VCaP (cell line): Measurements from ENCODE around the gene DNAI2.
A peak's percentile ranks its signal among the peaks of the same experiment; 100 is the strongest.

Experiments used
- H3K27ac ChIP-seq: fragments of 450-650 bp; 2 replicates; pipeline ENCODE4 v1.5.1; 2017
- TF ChIP-seq, protein P1 (sequence below): fragments of 450-650 bp; conservative IDR thresholded peaks from 2 replicates; pipeline ENCODE4 v1.5.1; 2017; ENCODE audit warnings: mild to moderate bottlenecking, moderate library complexity

DNAI2 gene

DNA sequence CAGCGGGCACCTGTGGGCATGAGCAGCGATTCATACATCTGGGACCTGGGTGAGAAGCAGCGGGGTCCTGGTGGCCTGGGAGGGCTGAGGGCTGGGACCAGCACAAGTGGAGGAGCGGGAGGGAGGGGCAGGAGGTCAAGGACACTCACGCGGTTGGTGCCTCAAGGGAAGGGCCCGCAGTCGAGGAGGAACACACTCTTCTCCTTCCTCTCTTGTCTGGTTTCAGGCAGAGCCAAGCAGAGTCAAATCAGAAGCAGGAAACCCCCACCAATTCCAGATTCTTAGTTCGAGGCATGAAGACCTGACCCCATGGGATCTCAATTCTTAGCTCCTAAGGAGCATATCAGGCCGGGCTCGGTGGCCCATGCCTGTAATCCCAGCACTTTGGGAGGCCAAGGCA lies 15.7 kb downstream of the DNAI2 start:
- TF ChIP-seq, protein P1, sequence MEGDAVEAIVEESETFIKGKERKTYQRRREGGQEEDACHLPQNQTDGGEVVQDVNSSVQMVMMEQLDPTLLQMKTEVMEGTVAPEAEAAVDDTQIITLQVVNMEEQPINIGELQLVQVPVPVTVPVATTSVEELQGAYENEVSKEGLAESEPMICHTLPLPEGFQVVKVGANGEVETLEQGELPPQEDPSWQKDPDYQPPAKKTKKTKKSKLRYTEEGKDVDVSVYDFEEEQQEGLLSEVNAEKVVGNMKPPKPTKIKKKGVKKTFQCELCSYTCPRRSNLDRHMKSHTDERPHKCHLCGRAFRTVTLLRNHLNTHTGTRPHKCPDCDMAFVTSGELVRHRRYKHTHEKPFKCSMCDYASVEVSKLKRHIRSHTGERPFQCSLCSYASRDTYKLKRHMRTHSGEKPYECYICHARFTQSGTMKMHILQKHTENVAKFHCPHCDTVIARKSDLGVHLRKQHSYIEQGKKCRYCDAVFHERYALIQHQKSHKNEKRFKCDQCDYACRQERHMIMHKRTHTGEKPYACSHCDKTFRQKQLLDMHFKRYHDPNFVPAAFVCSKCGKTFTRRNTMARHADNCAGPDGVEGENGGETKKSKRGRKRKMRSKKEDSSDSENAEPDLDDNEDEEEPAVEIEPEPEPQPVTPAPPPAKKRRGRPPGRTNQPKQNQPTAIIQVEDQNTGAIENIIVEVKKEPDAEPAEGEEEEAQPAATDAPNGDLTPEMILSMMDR: no peak
- H3K27ac ChIP-seq: no peak overlapping the region

DNA sequence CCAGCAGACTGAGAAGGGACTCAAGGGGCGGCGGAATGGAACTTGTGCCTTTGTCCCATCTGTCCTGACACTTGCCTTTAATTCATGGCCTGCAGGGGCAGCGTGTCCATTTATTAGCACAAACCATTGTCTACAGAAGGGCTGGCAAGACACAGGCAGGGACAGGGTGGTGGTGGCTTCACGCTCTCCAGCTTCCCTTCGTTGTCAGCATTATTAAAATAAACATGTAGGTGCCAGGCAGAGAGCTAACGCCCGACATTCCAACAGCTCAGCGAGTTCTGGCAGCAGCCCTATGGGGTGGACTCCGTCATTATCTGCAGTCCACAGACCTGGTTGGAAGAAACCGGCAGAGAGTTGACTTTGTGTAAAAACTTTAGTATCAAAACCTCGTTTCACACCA lies 16.3 kb downstream of the DNAI2 start:
- no peak overlapping the region for H3K27ac ChIP-seq
- TF ChIP-seq, protein P1: no peak

DNA sequence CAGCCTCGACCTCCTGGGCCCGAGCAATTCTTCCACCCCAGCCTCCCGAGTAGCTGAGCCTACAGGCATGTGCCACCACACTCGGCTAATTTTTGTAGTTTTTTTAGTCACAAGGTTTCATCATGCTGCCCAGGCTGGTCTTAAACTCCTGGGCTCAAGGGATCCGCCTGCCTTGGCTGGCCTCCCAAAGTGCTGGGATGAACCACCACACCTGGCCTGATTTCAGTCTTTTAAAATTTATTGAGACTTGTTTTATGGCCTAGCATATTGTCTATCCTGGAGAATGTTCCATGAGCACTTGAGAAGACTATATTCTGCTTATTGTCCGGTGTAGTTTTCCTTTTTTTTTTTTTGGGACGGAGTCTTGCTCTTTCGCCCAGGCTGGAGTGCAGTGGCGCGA lies 18.5 kb downstream of the DNAI2 start:
- TF ChIP-seq, protein P1: no peak
- H3K27ac ChIP-seq: no peak overlapping the region

DNA sequence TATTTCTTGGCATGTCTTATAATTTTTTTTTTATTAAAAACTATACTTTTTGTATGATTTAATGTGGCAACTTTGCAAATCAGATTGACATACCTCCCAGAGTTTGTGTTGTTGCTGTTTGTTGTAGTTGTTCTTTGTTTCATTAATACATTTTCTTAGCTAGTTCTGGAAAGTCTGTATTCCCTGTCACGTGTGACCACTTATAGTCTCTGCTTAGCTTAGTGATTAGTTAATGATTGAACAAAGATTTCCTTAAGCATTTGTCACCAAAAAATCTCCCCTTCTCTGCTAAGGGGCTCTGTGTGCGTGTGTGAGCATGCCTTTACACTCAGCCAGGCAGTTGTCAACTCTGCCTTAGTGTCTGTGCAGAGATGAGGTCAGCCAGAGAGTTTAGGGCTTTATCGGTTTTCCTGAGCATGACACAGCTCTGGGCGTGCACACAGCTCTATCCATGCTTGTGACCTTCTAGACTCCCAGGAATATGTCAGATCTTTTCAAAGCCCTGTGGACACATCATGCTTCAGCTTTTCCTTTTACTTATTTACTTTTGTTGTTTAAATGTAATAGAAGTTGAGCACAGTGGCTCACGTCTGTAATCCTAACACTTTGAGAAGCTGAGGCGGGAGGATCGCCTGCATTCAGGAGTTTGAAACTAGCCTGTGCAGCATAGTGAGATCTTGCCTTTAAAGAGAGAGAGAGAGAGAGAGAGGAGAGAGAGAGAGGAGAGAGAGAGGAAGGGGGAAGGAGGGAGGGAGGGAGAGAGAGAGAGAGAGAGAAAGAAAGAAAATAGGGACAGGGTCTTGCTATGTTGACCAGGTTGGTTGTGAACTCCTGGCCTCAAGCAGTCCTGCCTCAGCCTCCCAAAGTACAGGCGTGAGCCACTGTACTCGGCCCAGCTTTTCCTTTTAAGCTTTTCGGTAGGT lies 21.9 kb downstream of the DNAI2 start:
- TF ChIP-seq, protein P1: no peak
- H3K27ac ChIP-seq: no peak overlapping the region

DNA sequence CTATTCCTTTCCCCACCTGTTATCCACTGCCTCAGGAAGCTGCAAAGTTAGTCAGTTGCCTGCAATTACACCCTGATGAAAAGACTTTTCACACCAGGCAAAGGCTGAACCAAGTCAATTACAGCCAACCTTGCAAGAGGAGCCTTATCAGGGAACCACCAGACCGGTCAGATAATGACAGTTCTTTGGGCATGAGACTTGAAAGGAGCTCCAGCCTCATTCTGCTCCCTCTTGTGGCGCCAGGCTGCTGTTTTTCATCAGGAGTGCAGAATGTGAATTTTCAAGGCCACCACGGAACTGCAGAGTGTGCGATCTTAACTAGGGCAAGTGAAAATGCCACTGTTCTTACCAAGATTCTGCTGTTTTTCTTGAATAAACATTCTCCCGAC lies 22.5 kb downstream of the DNAI2 start:
- TF ChIP-seq, protein P1: peak; percentile 80
- no peak overlapping the region for H3K27ac ChIP-seq

DNA sequence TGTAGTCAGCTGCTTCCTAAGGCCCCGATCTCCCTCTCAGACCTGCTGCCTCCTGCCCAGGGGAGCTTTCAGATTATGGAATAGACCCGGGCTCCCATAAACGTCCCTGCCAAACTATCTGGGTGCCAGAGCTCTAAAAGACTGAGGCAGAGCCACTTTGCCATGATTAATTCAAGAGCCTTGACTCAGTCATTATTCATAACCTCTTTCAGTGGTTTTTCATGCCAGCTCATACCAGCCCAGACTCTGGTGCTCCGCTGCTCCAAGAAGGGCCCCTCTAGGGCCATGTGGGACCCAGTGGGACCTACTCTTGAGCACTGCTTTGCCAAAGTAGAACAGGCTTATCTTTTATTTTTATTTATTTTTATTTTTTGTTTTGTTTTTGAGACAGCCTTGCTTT lies 23.9 kb downstream of the DNAI2 start:
- TF ChIP-seq, protein P1: no peak

DNA sequence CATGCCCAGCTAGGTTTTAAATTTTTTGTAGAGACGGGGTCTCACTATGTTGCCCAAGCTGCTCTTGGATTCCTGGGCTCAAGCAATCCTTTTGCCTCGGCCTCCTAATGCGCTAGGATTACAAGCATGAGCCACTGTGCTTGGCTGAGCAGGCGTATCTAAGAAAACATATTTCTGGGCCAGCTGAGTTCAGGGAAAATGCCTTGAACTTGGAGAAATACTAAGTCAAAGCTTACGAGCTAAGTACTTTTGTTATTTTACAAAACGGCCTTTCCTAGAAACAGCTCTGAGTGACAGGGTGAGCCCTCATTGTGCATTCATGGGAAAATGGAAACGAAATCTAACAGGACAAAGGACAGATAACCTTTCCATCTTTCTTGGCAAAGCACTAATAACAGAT lies 24.7 kb downstream of the DNAI2 start:
- TF ChIP-seq, protein P1: no peak
- H3K27ac ChIP-seq: no peak overlapping the region

More for the DNA sequence above, 23.9 kb downstream of the DNAI2 start:
- H3K27ac ChIP-seq: no peak overlapping the region
